HG03565 (cell line): Measurements from ENCODE around the gene TPD52L1.
"Not testable (repeated sequence)": the region's sequence is repeated elsewhere in the genome, so short reads cannot be mapped to it uniquely, and the experiment has no call there.

Source experiments
- ATAC-seq: cut with Tn5 transposase; IDR thresholded peaks from one replicate; pipeline ENCODE4 v1.9.1; 2021; ENCODE audit warnings: mild to moderate bottlenecking, moderate library complexity; ENCODE audit not compliant: unreplicated experiment

Gene TPD52L1

DNA sequence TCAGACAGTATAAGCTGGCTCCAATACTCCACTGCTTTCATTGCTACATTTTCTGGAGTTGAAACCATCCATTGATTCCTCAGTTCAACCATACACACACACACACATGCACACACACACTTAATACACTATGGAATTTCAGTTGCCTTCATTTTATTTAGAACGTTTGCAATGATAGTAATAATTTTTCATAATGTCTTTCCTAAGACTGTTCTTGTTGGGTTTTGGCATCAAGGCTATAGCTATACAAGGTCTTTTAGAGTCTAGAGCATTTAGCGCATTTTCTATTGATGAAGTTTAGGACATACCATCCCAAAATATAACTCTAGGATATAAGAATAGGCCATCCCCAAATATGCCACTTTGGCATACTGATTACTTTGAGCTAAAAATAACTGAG, 15.5 kb upstream of the TPD52L1 start:
- ATAC-seq = no peak

DNA sequence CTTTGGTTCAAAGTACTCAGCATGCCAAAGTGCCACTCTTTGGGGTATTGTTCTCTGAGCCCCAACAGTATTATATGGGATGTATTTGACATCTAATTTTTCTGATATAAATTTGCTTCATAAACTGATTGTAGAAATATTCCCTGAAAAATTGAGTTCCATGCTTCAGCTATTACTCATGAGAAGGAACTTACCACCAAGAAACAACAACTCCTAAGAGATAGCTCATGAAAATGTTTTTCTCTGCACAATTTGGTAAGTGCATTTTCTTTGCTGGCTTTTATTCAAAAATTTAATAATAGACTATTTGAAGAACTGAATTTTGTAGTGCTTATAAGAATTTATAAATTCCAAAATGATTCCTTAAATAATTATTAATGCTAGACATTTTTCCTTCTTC, 12.8 kb upstream of the TPD52L1 start:
- no peak for ATAC-seq

DNA sequence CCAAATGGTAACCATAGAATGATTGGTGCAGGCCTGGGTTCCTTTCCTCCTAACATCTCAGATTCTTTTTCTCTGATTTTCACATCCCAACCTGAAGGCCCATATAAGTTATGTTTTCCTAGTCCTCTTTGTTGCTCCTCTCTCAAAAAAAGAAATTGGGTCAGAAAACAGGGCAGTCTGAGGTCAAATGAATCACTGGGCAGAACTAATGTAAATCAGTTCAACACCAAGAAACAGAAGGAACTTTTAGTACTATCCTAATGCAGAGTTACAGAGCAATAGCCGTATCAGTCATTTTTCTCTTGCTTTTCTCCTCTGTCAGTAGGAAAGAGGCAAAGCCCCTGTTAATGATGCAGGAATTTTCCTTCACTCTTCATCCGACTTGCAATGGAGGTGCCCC, 11.0 kb upstream of the TPD52L1 start:
- ATAC-seq = no peak

DNA sequence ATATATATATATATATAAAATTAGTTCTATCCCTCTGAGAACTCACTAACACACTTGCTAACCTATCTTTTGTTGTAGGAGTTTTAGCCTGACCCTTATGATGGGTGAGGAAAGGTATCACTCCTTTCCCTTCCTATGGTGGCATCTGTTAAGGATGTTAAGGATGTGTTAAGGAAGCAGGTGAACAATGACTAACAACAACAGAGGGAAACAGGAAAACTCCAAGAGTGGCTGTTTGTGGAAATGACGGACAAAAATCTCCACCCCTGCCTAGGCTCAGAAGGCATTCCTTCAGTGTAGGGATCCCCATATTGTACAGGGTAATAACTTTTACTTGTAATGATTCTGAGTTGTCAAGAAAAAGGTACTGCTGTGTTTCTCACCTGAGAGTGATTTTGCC, 8.8 kb upstream of the TPD52L1 start:
- no peak for ATAC-seq

DNA sequence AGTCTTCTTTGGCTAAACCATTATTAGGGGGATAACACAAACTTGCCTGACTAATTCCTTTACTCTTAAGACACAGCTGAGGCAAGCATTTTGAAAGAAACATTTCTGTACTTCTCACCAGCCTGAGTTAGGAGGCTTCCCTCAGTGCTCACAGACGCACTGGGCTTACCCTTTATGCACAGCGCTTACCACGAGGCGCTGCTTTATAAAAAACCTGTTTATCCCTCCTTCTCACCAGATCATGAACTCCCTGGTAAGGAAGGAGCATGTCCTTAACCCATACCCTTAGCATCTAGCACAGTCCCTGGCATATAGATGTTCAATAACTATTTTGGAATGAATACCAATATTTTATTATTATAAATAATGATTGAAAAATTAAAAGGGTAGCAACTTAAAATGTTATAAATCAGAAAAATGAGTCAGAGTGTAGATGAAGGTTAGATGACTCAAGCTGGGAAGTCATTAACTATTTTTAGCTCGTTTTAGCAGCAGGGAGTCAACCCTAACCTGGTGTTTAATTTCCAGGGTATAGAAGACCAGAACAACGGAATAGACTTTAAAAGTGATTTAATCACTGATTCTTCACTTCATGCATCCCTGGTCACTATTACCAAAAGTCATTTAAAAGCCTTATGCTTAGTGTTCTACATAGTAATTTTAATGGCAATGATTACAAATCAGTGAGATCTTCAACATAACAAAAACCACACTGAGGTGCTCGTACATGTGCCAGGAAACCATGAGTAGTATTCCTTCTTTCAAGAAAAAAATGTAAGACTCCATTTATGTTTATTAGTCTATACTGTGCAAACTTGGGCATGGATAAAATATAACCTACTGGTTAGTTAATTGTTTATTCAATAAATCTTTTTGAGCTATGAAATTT, 4.1 kb upstream of the TPD52L1 start:
- no peak for ATAC-seq

DNA sequence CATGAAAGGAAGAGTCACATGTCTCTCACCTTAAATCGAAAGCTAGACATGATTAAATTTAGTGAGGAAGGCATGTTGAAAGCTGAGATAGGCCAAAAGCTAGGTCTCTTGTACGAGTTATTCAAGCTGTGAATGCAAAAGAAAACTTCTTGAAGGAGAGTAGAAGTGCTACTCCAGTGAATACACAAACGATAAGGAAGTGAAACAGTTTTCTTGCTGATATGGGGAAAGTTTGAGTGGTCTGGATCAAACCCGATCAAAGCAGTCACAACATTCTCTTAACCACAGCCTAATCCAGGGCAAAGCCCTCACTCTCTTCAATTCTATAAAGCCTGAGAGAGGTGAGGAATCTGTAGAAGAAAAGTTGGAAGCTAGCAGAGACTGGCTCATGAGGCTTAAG, 1.9 kb upstream of the TPD52L1 start:
- no peak for ATAC-seq

DNA sequence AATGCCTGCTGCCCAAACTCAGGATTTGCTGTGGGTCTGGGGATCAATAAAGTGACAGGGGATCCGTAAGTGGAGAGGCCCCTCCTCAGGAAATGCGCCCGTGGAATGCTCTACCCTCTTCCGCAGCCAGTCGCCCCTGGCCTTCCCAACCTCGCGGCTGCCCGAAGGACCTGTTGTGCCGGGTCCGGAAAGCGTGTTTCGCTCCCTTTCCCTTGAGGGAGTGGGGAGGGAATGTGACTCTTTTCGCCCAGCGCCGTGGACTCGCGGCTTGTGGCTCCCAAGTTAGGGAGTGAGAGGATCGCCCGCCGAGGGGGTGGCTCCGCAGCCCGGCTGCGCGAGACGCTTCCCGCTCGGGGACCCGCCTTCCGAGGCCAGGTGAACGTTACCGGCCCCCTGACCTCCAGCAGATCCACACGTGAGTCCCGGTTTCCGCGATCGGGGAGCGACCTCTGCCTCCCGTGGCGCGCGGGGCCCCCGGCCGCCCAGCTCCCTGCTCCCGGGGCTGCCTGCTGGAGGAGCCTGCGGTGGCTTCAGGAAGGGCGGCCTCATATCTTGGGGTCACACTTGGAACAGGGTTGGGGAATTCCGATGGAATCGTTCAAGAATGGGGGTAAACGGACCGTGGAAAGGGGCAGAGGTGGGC, 666 bp downstream of the TPD52L1 start:
- no peak for ATAC-seq

DNA sequence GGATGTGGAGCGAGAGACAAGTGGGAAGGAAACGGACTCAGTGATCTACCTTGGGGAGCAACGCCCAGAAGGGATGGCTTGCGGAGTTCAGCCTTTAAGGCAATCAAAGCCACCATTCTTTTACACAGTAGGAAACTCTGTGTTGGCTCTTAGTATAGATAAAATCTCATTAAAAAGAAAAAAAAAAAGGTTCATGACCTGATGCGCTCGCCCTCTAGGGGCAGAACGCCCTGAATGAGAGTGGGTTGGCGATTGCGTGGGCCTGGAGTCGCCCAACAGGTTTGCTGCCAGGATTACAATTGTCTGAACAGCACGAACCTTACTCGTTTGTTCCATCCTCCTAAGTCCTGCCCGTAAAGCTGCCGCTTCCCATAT, 1.2 kb downstream of the TPD52L1 start:
- no peak for ATAC-seq

DNA sequence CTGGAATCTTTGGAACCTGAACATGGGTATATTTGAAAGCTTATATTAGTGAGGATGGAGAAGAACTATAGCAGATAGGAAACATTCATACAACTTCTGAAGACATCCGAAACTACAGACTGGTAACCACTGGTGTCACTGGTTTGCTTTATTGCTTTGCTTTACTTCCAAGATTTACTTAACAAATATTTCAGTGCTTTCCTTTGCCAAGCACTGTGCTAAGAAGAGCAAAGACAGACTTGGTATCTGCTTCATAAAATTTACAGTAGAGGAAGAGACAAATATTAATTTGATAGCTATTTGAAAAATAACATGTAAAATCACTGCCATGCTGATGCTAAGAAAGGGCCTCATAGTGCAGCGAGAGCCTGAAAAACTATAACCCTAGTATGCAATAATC, 1.8 kb downstream of the TPD52L1 start:
- no peak for ATAC-seq

DNA sequence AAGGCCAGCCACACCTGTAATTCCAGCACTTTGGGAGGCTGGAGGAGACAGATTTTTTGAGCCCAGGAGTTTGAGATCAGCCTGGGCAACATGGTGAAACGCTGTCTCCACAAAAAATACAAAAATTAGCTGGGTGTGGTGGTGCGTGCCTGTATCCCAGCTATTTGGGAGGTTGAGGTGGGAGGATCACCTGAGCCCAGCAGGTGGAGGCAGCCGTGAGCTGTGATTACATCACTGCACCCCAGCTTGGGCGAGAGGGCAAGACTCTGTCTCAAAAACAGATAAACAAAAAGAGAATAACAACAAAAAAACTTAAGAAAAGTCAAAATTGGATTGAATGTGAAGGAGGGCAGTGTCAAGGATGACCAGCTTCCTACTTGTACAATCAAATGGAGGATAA, 2.9 kb downstream of the TPD52L1 start:
- ATAC-seq = no peak

DNA sequence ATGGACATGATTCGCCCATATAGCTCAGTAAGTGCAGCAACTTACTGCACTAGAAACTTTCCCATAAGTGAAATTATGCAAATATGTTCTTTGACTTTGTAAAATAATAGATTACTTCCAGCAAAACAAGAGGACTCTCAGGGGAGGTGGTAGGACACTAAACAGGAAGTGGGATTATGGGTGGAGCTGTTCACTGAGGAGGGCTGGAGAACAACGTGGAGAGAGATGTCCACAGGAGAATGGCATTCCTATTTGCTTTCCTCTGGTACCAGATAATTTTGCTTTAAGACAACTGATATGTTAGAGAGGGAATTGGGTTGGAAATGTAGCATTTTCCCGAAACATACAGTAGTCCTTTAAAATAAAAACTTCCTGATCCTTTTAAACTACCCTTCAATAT, 3.7 kb downstream of the TPD52L1 start:
- no peak for ATAC-seq

DNA sequence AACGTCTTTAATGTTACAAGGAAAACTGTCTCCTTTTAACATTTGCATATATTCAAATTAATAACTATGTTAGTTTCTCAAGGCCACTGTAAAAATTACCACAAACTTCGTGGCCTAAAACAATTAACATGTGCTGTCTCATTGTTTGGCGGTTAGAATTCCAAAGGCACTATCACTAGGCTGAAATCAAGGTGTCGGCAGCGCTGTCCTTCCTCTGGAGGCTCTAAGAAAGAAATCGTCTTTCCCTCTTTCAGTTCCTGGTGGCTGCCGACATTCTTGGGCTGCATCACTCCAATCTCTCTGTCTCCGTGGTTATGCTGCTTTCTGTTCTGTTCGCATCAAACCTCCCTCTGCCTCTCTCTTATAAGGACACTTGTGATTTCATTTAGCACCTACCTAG, 4.2 kb downstream of the TPD52L1 start:
- ATAC-seq = no peak

DNA sequence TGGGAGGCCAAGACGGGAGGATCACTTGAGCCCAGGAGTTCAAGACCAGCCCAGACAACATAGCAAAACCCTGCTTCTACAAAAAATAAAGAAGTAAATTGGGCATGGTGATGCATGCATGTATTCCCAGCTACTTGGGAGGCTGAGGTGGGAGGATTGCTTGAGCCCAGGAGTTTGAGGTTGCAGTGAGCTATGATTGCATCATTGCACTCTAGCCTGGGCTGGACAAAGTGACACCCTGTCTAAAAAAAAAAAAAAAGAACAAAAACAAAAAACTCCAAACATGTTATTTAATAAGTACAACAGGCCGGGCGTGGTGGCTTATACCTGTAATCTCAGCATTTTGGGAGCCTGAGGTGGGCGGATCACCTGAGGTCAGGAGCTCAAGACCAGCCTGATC, 9.8 kb downstream of the TPD52L1 start:
- ATAC-seq = not testable (repeated sequence)

DNA sequence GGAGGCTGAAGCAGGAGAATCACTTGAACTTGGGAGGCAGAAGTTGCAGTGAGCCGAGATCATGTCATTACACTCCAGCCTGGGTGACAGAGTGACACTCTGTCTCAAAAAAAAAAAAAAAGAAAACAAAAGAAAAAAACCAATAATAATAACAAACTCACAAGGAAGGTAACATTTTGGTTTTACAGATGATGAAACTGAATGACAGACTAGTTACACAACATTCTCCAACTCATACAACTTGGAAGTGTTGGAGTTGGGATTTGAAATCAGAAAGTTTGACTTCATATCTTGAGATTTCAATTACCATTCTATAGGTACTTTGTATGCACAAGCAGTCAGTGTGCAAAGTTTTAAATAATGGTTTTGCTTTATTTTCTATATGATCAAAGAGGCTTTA, 10.2 kb downstream of the TPD52L1 start:
- no peak for ATAC-seq

DNA sequence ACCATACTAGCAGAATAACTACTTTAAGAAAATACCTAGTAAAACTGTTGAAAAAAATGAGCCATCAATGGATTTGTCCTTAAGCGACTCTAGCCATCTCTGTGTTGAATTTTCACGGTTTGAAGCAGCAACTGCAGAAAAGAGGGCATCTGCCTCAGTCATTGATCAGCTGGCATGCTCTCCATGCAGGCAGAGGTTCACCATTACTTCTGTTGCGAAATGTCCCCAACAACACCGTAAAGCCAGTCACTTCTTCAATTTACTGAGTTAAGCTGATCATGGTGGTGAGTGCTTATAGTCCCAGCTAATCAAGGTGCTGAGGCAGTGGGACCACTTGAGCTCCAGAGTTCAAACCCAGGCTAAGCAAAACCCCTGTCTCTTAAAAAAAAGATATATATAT, 11.1 kb downstream of the TPD52L1 start:
- ATAC-seq = no peak

DNA sequence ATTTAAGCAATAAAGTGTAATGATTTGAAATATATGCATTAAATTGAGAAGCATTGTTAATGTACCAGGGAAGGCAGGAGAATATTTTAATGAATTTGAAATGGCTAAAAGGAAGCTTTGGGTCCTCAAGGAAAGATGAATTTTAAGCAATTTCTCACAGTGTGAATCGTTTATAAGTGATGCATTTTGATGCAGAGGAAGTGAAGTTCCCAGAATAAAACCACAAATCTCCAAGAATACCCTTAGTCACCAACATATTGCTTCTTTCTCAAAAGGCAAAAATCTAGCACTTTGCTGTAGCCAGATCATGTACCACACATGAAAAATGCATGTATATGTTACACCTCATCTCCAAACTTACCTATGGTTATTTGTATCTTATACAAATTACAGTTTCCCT, 11.7 kb downstream of the TPD52L1 start:
- no peak for ATAC-seq

DNA sequence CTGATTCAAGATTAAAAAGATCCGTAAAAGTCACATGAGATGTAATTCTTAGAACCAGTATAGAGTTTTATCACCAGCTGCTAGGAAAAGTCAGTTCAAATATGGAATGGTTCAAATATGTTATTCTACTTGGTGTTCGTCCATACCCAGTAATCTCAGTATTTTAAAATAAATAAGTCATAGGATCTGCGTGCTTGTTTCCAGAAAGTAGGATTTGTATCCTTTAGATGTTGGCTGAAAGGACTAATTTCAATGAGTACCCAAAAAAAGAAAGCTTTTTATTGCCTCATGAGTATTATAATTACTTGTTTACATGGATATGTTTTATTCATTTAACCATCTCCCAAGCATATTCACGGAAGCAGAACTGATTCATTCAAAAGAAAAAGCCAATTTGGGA, 12.2 kb downstream of the TPD52L1 start:
- no peak for ATAC-seq

DNA sequence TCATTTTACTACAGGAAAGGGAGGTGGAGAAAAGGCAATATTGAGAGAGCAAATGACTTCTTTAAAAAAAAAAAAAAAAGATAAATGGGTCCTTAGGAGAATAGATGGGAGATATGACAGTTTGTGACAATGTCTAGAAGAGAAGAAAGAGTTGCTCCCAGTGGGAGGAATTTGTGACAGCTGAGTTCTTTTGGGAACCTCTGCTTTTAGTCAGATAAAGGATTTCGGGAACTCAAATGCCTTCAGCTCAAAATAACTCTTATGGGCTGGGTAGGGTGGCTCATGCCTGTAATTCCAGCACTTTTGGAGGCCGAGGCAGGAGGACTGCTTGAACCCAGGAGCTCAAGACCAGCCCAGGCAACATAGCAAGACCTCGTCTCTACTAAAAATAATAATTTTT, 13.1 kb downstream of the TPD52L1 start:
- no peak for ATAC-seq

DNA sequence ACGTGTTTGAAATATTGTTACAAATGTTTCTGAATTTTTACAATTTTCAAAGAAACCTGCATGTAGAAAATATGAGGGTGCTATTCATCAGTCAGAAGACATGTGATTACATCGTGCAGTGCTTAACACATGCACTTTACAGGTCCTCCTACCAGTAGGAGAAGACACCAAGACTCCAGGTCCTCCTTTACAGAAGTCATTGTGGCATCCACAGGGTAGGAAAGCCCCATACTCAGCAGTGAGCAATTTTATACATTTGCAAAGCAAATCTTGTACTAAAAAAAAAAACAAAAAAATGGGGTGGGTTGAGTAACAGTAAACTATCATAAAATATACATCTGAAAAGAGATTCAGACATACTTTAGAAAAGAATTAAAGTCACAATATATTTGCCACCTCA, 14.0 kb downstream of the TPD52L1 start:
- ATAC-seq = no peak

DNA sequence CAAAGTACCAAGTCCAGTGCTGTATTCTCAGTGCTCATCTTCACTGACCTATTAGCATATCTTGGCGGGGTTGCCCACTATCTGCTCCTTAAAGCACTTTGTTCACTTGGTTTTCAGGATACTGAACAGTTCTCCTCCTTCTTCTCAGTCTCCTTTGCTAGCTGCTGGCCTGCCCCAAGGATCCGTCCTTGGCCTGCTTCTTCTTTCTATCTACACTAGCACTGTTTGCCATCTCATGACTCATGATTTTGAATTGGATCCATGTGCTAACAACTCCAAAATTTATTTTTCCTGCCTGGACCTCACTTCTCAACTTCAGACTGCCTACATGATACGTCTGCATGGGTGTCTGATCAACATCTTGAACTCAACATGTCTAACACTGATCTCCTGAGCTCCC, 15.5 kb downstream of the TPD52L1 start:
- ATAC-seq = no peak

DNA sequence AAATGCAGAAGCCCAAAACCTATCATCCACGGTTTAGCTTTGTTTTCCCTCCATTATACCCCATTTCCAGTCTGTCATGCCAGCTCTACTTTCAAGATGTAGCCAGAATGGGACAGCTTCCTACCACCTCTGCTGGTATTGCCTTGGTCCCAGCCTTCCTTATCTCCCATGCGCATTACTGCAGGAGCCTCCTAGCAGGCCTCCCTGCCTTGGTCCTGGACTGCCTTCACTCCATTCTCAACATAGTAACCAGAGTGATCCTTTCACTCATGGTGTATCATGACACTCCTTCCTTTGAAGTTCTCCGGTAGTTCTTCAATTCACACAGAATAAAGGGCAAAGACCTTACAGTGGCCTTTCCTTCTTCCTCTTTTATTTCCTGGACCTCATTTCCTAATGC, 15.9 kb downstream of the TPD52L1 start:
- ATAC-seq = no peak

DNA sequence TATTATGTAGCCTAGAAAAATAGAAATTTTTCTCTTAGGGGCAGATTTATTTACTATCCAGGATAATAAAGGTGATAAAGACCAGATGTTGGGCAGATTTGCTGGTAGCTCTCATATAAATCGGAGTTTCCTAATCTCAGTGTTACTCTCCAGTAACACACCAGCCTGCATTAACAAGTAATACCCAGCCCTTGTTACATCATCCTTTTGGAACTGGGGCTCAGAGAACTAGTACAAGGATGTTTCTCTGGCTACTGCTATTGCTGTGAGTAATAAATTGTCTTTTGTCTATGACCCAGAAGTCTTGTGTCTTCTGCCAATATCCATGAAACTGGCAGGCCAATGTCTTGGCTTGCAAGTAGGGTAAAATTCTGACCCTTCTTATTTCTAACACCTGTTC, 16.8 kb downstream of the TPD52L1 start:
- ATAC-seq = no peak
